CD8-positive, alpha-beta memory T cell (primary cell): Measurements from ENCODE around the gene NFASC. TPM values are rescaled to one million over a fixed set of nuclear protein-coding genes. Genes with fewer than 3 reads are reported as not detected.
A peak's percentile ranks its signal among the peaks of the same experiment; 100 is the strongest.

Experiments used
- CTCF ChIA-PET: fragments of 350-600 bp; sonication (Branson Sonifier 250); formaldehyde crosslinking; loops from one replicate; lab custom pipeline; 2021; ENCODE audit warnings: antibody characterized with exemption; lab: Charles Lee
- POLR2A ChIA-PET: fragments of 350-600 bp; sonication (Branson Sonifier 250); formaldehyde crosslinking; loops from one replicate; lab custom pipeline; 2021; ENCODE audit warnings: antibody characterized with exemption; lab: Charles Lee
- DNase-seq, 5 donors: peaks; one replicate each; pipeline versions ENCODE4 v3.0.0 to v3.0.0-alpha.2; 2020 to 2022; ENCODE audit warnings: mixed read lengths in 1 of 5
- H3K27ac ChIP-seq: one replicate; pipeline ENCODE4 v1.7.0; 2013; ENCODE audit warnings: low read depth, mild to moderate bottlenecking, low read length, moderate library complexity
- H3K27me3 ChIP-seq: 2 replicates; pipeline ENCODE4 v1.7.0; 2013; ENCODE audit warnings: low read length, mild to moderate bottlenecking; ENCODE audit not compliant: insufficient read depth, poor library complexity, severe bottlenecking
- H3K36me3 ChIP-seq: 2 replicates; pipeline ENCODE4 v1.7.0; 2013; ENCODE audit warnings: mild to moderate bottlenecking, low read length, moderate library complexity; ENCODE audit not compliant: insufficient read depth
- H3K4me1 ChIP-seq: 2 replicates; pipeline ENCODE4 v1.7.0; 2013; ENCODE audit warnings: mild to moderate bottlenecking, low read length, moderate library complexity; ENCODE audit not compliant: insufficient read depth
- H3K4me3 ChIP-seq: 2 replicates; pipeline ENCODE4 v1.7.0; 2013; ENCODE audit warnings: mild to moderate bottlenecking, low read length
- H3K9me3 ChIP-seq: 2 replicates; pipeline ENCODE4 v1.7.0; 2013; ENCODE audit warnings: mild to moderate bottlenecking, low read length
- H3K27ac Mint-ChIP-seq, 8 donors: one replicate each; pipeline ENCODE4 v1.8.0; 2020 to 2021; ENCODE audit warnings: mixed read lengths in 8 of 8, mild to moderate bottlenecking in 6 of 8, inconsistent platforms in 3 of 8, moderate library complexity in 3 of 8
- H3K27me3 Mint-ChIP-seq, 2 donors: one replicate each; pipeline ENCODE4 v1.8.0; 2020 to 2021; ENCODE audit warnings: mixed read lengths in 2 of 2, mild to moderate bottlenecking in 1 of 2, moderate library complexity in 1 of 2
- H3K36me3 Mint-ChIP-seq, 3 donors: one replicate each; pipeline ENCODE4 v1.8.0; 2020 to 2021; ENCODE audit warnings: mixed read lengths in 3 of 3, inconsistent platforms in 1 of 3, mild to moderate bottlenecking in 1 of 3
- H3K4me1 Mint-ChIP-seq, 3 donors: one replicate each; pipeline ENCODE4 v1.8.0; 2020 to 2021; ENCODE audit warnings: mixed read lengths in 3 of 3, inconsistent platforms in 1 of 3, mild to moderate bottlenecking in 1 of 3
- H3K4me3 Mint-ChIP-seq, 7 donors: one replicate each; pipeline ENCODE4 v1.8.0; 2020 to 2021; ENCODE audit warnings: mixed read lengths in 7 of 7, mild to moderate bottlenecking in 6 of 7, moderate library complexity in 4 of 7, inconsistent platforms in 2 of 7
- H3K9me3 Mint-ChIP-seq, 5 donors: one replicate each; pipeline ENCODE4 v1.8.0; 2020 to 2022; ENCODE audit warnings: mixed read lengths in 5 of 5, mild to moderate bottlenecking in 3 of 5, moderate library complexity in 2 of 5, inconsistent platforms in 1 of 5
- polyA plus RNA-seq: library from polyadenylated mRNA; unstranded; fragments of 300-500 nt; fragmentation: Illumina TruSeq; gene quantifications from one replicate; pipeline ENCODE4 v1.2.3, GENCODE V29; 2021
- total RNA-seq, 2 experiments: library from RNA; stranded (reverse); gene quantifications; one replicate each; pipeline ENCODE4 v1.2.3, GENCODE V29; 2021

The NFASC gene
- total and polyA plus RNA-seq, 3 experiments from 2014 or later: 0.11 to 0.16 TPM; not detected in 1

- H3K4me3 Mint-ChIP-seq: no peak overlapping the region
- no peaks in the 10 kb centered on the region for H3K27me3 ChIP-seq
- peak overlapping the region in 1 of 8 donors; percentile 34 for H3K27ac Mint-ChIP-seq
- H3K4me1 ChIP-seq: no peaks in the 10 kb centered on the region
- H3K36me3 ChIP-seq: no peaks in the 10 kb centered on the region
- H3K9me3 ChIP-seq: no peaks in the 10 kb centered on the region
- H3K27ac ChIP-seq: no peak overlapping the region
- ChIA-PET POLR2A (no interaction called here), CTCF (no interaction called here)
- H3K9me3 Mint-ChIP-seq: no peaks in the 10 kb centered on the region
- no peak for DNase-seq
- peaks cover 31 to 41% of the 10 kb centered on the region in 2 donors for H3K27me3 Mint-ChIP-seq
- H3K36me3 Mint-ChIP-seq: no peaks in the 10 kb centered on the region
- no peaks in the 10 kb centered on the region for H3K4me1 Mint-ChIP-seq
- no peak overlapping the region for H3K4me3 ChIP-seq
Observed at GRCh38 chr1:204924013-204924759, 53.5 kb downstream of the NFASC start.

GRCh38 chr1:204925701-204926100, 55.0 kb downstream of the NFASC start:
- Mint-ChIP-seq H3K9me3 (no peaks in the 10 kb centered on the region), H3K27me3 (peaks cover 33 to 41% of the 10 kb centered on the region in 2 donors), H3K4me3 (no peak overlapping the region), H3K4me1 (no peaks in the 10 kb centered on the region), H3K36me3 (no peaks in the 10 kb centered on the region), H3K27ac (no peak overlapping the region)
- Histone ChIP-seq H3K36me3 (no peaks in the 10 kb centered on the region), H3K4me3 (no peak overlapping the region), H3K27me3 (no peaks in the 10 kb centered on the region), H3K9me3 (no peaks in the 10 kb centered on the region), H3K27ac (no peak overlapping the region), H3K4me1 (no peaks in the 10 kb centered on the region)
- DNase-seq: no peak
- ChIA-PET CTCF (no interaction called here), POLR2A (no interaction called here)

GRCh38 chr1:204927673-204928641, 57.3 kb downstream of the NFASC start:
- no peak for DNase-seq
- Histone ChIP-seq H3K36me3 (no peaks in the 10 kb centered on the region), H3K9me3 (no peaks in the 10 kb centered on the region), H3K27ac (no peak overlapping the region), H3K27me3 (peaks cover 9% of the 10 kb centered on the region), H3K4me3 (no peak overlapping the region), H3K4me1 (no peaks in the 10 kb centered on the region)
- Mint-ChIP-seq H3K4me1 (no peaks in the 10 kb centered on the region), H3K27ac (no peak overlapping the region), H3K36me3 (no peaks in the 10 kb centered on the region), H3K9me3 (no peaks in the 10 kb centered on the region), H3K4me3 (no peak overlapping the region), H3K27me3 (peaks cover 24 to 26% of the 10 kb centered on the region in 2 donors)
- ChIA-PET POLR2A (no interaction called here), CTCF (no interaction called here)

GRCh38 chr1:204928671-204929486, 58.2 kb downstream of the NFASC start:
- H3K9me3 Mint-ChIP-seq: no peaks in the 10 kb centered on the region
- Histone ChIP-seq H3K27me3 (peaks cover 9% of the 10 kb centered on the region), H3K36me3 (no peaks in the 10 kb centered on the region), H3K9me3 (no peaks in the 10 kb centered on the region), H3K27ac (no peak overlapping the region), H3K4me1 (no peaks in the 10 kb centered on the region), H3K4me3 (no peak overlapping the region)
- POLR2A ChIA-PET: no interaction called here
- no peak for DNase-seq
- no peak overlapping the region for H3K4me3 Mint-ChIP-seq
- CTCF ChIA-PET: no interaction called here
- no peaks in the 10 kb centered on the region for H3K4me1 Mint-ChIP-seq
- H3K27me3 Mint-ChIP-seq: peaks cover 22 to 26% of the 10 kb centered on the region in 2 donors
- H3K36me3 Mint-ChIP-seq: no peaks in the 10 kb centered on the region
- H3K27ac Mint-ChIP-seq: no peak overlapping the region

GRCh38 chr1:204929487-204930154, 59.0 kb downstream of the NFASC start:
- H3K9me3 Mint-ChIP-seq: no peaks in the 10 kb centered on the region
- Histone ChIP-seq H3K27me3 (peaks cover 9% of the 10 kb centered on the region), H3K27ac (no peak overlapping the region), H3K36me3 (no peaks in the 10 kb centered on the region), H3K4me1 (no peaks in the 10 kb centered on the region), H3K4me3 (no peak overlapping the region), H3K9me3 (no peaks in the 10 kb centered on the region)
- peaks cover 17 to 19% of the 10 kb centered on the region in 2 donors for H3K27me3 Mint-ChIP-seq
- no peak for DNase-seq
- H3K27ac Mint-ChIP-seq: no peak overlapping the region
- ChIA-PET POLR2A (no interaction called here), CTCF (no interaction called here)
- no peaks in the 10 kb centered on the region for H3K4me1 Mint-ChIP-seq
- H3K4me3 Mint-ChIP-seq: no peak overlapping the region
- H3K36me3 Mint-ChIP-seq: no peaks in the 10 kb centered on the region

GRCh38 chr1:204930155-204930523, 59.5 kb downstream of the NFASC start:
- no peak overlapping the region for H3K4me3 Mint-ChIP-seq
- H3K4me3 ChIP-seq: no peak overlapping the region
- H3K9me3 ChIP-seq: no peaks in the 10 kb centered on the region
- H3K36me3 ChIP-seq: no peaks in the 10 kb centered on the region
- H3K4me1 Mint-ChIP-seq: no peaks in the 10 kb centered on the region
- peaks cover 9% of the 10 kb centered on the region for H3K27me3 ChIP-seq
- H3K36me3 Mint-ChIP-seq: no peaks in the 10 kb centered on the region
- no peak for DNase-seq
- H3K27ac ChIP-seq: no peak overlapping the region
- ChIA-PET POLR2A (no interaction called here), CTCF (no interaction called here)
- no peaks in the 10 kb centered on the region for H3K4me1 ChIP-seq
- no peaks in the 10 kb centered on the region for H3K9me3 Mint-ChIP-seq
- H3K27ac Mint-ChIP-seq: no peak overlapping the region
- peaks cover 17 to 18% of the 10 kb centered on the region in 2 donors for H3K27me3 Mint-ChIP-seq

- Mint-ChIP-seq H3K9me3 (no peaks in the 10 kb centered on the region), H3K4me1 (no peaks in the 10 kb centered on the region), H3K27ac (no peak overlapping the region), H3K27me3 (peaks cover 14 to 17% of the 10 kb centered on the region in 2 donors), H3K36me3 (no peaks in the 10 kb centered on the region), H3K4me3 (no peak overlapping the region)
- Histone ChIP-seq H3K36me3 (no peaks in the 10 kb centered on the region), H3K4me1 (no peaks in the 10 kb centered on the region), H3K27me3 (peaks cover 9% of the 10 kb centered on the region), H3K9me3 (no peaks in the 10 kb centered on the region), H3K27ac (no peak overlapping the region), H3K4me3 (no peak overlapping the region)
- ChIA-PET CTCF (no interaction called here), POLR2A (no interaction called here)
- DNase-seq: no peak
Observed at GRCh38 chr1:204931313-204931712, 60.7 kb downstream of the NFASC start.
